Measurements from ENCODE around the gene RBPJL. TPM values are rescaled to one million over a fixed set of nuclear protein-coding genes. Genes with fewer than 3 reads are reported as not detected.

The RBPJL gene
- total RNA-seq, 1 donor from 2014 or later: not detected

DNA sequence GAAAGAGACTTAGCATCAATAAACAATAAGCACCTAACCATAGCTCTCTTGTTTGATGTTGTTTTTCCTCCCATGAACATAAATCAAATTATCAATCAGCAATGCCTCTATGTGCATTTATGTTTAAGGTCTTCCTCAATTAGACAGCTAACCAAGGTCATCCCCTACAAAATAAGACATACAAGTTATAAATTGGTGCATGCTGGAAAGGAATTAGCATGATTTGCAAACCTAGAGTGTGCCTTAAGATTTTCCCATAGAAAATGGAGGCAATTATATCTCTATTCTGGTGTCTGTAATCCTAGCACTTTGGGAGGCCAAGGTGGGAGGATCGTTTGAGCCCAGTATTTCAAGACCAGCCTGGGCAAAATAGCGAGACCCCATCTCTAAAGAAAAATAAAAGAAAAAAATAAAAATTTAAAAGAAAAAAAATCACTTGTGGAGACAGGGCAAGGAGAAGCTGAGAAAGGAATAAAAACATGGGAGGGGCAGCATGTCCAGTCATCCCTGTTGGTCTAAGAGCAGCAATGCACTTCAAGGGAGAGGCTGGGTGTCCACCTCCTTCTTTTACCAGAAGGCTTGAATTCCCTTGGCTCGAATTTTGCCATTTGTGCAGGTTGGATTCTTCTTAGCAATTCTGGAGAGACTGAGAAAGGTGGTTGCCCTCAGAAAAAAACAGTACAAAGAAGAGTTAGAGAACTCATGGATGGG is 42.9 kb upstream of the RBPJL start:
- FAIRE-seq (no peak), DNase-seq (ENCODE audit: low read depth) (no peak)
- H3K36me3 ChIP-seq (ENCODE audit: control insufficient read depth, insufficient read depth, low read length): no peaks in the 10 kb centered on the region
- no peak overlapping the region for H3K4me3 ChIP-seq (ENCODE audit: low read depth, low read length)
- peaks cover 2% of the 10 kb centered on the region for H3K27me3 ChIP-seq (ENCODE audit: control insufficient read depth, insufficient read depth, low read length)
- TF ChIP-seq, protein P1, sequence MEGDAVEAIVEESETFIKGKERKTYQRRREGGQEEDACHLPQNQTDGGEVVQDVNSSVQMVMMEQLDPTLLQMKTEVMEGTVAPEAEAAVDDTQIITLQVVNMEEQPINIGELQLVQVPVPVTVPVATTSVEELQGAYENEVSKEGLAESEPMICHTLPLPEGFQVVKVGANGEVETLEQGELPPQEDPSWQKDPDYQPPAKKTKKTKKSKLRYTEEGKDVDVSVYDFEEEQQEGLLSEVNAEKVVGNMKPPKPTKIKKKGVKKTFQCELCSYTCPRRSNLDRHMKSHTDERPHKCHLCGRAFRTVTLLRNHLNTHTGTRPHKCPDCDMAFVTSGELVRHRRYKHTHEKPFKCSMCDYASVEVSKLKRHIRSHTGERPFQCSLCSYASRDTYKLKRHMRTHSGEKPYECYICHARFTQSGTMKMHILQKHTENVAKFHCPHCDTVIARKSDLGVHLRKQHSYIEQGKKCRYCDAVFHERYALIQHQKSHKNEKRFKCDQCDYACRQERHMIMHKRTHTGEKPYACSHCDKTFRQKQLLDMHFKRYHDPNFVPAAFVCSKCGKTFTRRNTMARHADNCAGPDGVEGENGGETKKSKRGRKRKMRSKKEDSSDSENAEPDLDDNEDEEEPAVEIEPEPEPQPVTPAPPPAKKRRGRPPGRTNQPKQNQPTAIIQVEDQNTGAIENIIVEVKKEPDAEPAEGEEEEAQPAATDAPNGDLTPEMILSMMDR (IDR thresholded peaks at IDR 0.05; ENCODE audit: insufficient read depth, low read length, severe bottlenecking): no peak

DNA sequence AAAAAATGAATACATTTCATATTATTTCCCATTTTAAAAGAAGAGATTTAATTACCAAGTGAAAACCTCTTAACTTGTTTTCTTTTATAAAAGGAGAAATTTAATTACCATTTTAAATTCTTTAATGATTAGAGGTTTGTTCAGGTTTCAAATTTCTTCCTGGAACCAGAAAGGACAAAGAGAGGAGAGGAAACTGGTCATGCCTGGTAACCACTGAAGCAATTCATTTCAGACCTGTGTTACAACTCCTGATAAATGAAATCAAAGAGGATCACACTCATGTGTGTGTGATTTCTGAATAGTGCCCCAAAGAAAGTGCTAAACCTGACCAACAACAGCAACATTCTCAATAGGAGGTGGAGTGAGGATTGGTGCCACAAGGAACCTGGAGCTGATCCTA is 39.7 kb upstream of the RBPJL start:
- FAIRE-seq (no peak), DNase-seq (ENCODE audit: low read depth) (peak; percentile 56)

DNA sequence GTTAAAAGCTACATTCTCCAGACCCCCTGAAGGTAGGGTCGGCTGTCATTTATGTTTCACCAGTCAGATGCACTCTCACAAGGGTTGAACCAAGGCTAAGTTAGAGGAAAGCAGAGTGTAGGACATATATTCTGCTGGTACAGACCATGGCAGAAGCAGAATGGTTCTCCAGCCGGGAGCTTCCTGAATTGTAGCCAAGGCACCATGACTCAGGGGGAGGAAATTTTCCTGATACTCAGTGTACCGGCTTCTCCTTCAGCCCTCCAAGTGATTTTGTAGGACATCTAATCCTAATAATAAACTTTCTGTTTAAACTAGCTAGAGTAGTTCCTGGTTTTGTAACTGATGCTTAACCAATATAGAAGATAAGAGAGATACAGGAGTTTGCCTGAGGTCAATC is 38.1 kb upstream of the RBPJL start:
- FAIRE-seq (no peak), DNase-seq (ENCODE audit: low read depth) (peak; percentile 48)
- TF ChIP-seq, protein P1 (IDR thresholded peaks at IDR 0.05; ENCODE audit: insufficient read depth, low read length, severe bottlenecking): no peak
- no peak overlapping the region for H3K4me3 ChIP-seq (ENCODE audit: low read depth, low read length)
- peaks cover 2% of the 10 kb centered on the region for H3K27me3 ChIP-seq (ENCODE audit: control insufficient read depth, insufficient read depth, low read length)
- H3K36me3 ChIP-seq (ENCODE audit: control insufficient read depth, insufficient read depth, low read length): no peaks in the 10 kb centered on the region

More for the DNA sequence above, 39.7 kb upstream of the RBPJL start:
- peaks cover 2% of the 10 kb centered on the region for H3K27me3 ChIP-seq (ENCODE audit: control insufficient read depth, insufficient read depth, low read length)
- H3K4me3 ChIP-seq (ENCODE audit: low read depth, low read length): no peak overlapping the region
- TF ChIP-seq, protein P1 (IDR thresholded peaks at IDR 0.05; ENCODE audit: insufficient read depth, low read length, severe bottlenecking): no peak
- no peaks in the 10 kb centered on the region for H3K36me3 ChIP-seq (ENCODE audit: control insufficient read depth, insufficient read depth, low read length)

DNA sequence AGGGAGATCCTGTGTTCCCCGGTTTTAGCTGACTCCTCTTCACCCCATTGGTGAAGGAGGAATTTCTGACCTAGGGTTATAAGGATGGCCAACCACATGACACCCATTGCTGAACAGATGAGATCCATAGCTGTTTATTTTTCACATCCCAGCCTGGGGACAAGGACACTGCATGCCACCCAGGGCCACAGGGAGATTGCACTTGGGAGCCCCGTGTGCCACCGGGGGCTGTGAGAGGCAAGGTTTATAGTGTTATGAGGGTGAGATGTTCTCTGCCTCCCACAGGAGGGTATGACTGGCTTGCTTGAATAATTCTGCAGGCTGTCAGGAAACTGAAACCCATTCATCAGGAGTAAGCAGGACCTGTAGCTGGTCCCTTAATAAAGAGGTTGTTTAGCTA is 37.6 kb upstream of the RBPJL start:
- TF ChIP-seq, protein P1 (IDR thresholded peaks at IDR 0.05; ENCODE audit: insufficient read depth, low read length, severe bottlenecking): no peak
- H3K36me3 ChIP-seq (ENCODE audit: control insufficient read depth, insufficient read depth, low read length): no peaks in the 10 kb centered on the region
- no peak overlapping the region for H3K4me3 ChIP-seq (ENCODE audit: low read depth, low read length)
- peaks cover 2% of the 10 kb centered on the region for H3K27me3 ChIP-seq (ENCODE audit: control insufficient read depth, insufficient read depth, low read length)
- FAIRE-seq: no peak
- DNase-seq (ENCODE audit: low read depth): no peak

DNA sequence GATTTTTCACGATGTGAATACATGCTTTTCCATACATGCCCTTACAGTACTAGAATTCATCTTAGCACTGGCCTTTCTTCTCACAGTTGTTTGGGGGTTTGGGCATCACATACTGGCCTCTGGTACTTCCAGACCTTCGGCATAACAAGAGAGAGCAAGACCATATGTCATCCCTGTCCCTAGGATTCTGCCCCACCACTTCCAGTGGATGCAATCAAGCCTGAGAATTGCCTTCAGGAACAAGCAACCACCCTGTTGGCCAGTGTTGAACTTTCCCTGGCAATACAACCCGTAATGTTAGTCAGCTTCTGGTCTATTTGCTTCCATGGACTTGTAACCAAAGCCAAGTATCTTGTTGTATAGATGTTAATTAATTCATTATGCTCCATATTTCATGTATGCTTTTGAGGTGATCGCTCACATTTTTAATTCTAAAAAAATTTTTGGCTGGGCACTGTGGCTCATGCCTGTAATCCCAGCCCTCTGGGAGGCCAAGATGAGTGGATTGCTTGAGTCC is 36.8 kb upstream of the RBPJL start:
- no peaks in the 10 kb centered on the region for H3K36me3 ChIP-seq (ENCODE audit: control insufficient read depth, insufficient read depth, low read length)
- H3K27me3 ChIP-seq (ENCODE audit: control insufficient read depth, insufficient read depth, low read length): peaks cover 2% of the 10 kb centered on the region
- peak; percentile 80 for FAIRE-seq
- TF ChIP-seq, protein P1 (IDR thresholded peaks at IDR 0.05; ENCODE audit: insufficient read depth, low read length, severe bottlenecking): no peak
- no peak for DNase-seq (ENCODE audit: low read depth)
- no peak overlapping the region for H3K4me3 ChIP-seq (ENCODE audit: low read depth, low read length)
